HL-60 (cell line): ENCODE measurements around the gene RBM12.

Experiments used
- DNase-seq, 2 experiments: peaks; one replicate each; pipeline ENCODE4 v3.0.0-alpha.2; 2010 to 2020; ENCODE audit warnings: low read depth in 1 of 2, low spot score in 1 of 2
- H3K27ac ChIP-seq: fragments of 250-450 bp; sonication (Bioruptor Pico); replicated peaks from 2 replicates; pipeline ENCODE4 v1.5.1; 2020; ENCODE audit warnings: mild to moderate bottlenecking, moderate library complexity
- H3K27me3 ChIP-seq: fragments of 250-450 bp; sonication (Bioruptor Pico); 2 replicates; pipeline ENCODE4 v1.5.1; 2021; ENCODE audit warnings: mild to moderate bottlenecking, moderate library complexity; ENCODE audit not compliant: insufficient read depth, poor library complexity, severe bottlenecking
- H3K4me3 ChIP-seq: replicated peaks from 2 replicates; pipeline ENCODE4 v1.5.1; 2011; ENCODE audit warnings: mild to moderate bottlenecking, control low read depth, low read length; ENCODE audit not compliant: insufficient read depth
- GABPA ChIP-seq: IDR thresholded peaks from 2 replicates; pipeline ENCODE4 v1.6.1; 2012; ENCODE audit warnings: low read depth
- POLR2AphosphoS5 ChIP-seq: IDR thresholded peaks from 2 replicates; pipeline ENCODE4 v1.6.1; 2012; ENCODE audit warnings: low read depth
- SPI1 ChIP-seq: IDR thresholded peaks from 2 replicates; pipeline ENCODE4 v1.6.1; 2012; ENCODE audit warnings: low read depth, mild to moderate bottlenecking, borderline replicate concordance
- TF ChIP-seq, protein P1 (sequence below): IDR thresholded peaks from one replicate; pipeline ENCODE4 v1.5.1; 2011; ENCODE audit warnings: low read length, control low read depth, inconsistent platforms; ENCODE audit not compliant: insufficient read depth
- TF ChIP-seq, protein P2 (sequence below): IDR thresholded peaks from 2 replicates; pipeline ENCODE4 v1.6.1; 2012; ENCODE audit warnings: low read depth; ENCODE audit not compliant: insufficient replicate concordance

RBM12 gene

DNA sequence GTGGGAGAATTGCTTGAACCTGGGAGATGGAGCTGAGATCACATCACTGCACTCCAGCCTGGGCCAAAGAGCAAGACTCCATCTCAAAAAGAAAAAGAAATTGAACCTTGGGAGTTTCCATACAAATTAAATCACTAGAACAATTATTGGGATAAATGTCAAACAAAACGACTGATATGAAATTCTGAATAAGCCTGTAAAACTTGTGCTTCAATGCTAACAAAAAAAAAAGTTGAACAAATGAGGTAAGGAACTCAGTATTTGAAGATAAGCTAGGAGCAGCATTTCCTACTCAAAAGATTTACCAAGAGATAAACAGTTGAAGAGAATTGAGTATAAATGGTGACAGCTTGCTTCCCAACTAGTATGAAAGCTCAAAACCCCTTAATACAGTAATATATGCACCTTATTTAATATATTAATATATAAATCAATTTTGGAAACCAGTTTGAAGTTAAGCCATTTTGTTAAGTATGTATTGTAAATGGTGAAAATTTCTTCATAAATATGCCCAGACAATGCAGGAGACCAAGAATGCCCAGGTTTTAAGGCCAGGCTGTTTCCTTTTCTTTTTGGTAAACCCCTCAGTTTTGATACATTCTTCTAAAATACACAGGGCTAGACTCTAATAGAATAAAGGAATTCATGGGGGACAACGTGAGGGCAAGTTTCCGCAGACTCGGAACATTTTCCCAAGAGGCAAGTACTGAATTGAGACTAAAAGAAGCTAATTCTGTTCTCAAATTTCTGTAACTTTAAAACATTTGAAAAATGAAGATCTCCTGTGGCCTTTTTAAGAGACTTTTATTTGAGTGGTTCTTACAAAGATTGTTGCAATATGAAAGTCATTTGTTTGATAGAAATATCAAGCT is 38.4 kb upstream of the RBM12 start:
- H3K4me3 ChIP-seq: no peak overlapping the region
- TF ChIP-seq GABPA (no peak), SPI1 (no peak), POLR2AphosphoS5 (no peak; the same call in 1 of the 2 replicates)
- TF ChIP-seq, protein P1, sequence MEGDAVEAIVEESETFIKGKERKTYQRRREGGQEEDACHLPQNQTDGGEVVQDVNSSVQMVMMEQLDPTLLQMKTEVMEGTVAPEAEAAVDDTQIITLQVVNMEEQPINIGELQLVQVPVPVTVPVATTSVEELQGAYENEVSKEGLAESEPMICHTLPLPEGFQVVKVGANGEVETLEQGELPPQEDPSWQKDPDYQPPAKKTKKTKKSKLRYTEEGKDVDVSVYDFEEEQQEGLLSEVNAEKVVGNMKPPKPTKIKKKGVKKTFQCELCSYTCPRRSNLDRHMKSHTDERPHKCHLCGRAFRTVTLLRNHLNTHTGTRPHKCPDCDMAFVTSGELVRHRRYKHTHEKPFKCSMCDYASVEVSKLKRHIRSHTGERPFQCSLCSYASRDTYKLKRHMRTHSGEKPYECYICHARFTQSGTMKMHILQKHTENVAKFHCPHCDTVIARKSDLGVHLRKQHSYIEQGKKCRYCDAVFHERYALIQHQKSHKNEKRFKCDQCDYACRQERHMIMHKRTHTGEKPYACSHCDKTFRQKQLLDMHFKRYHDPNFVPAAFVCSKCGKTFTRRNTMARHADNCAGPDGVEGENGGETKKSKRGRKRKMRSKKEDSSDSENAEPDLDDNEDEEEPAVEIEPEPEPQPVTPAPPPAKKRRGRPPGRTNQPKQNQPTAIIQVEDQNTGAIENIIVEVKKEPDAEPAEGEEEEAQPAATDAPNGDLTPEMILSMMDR: no peak
- TF ChIP-seq, protein P2, sequence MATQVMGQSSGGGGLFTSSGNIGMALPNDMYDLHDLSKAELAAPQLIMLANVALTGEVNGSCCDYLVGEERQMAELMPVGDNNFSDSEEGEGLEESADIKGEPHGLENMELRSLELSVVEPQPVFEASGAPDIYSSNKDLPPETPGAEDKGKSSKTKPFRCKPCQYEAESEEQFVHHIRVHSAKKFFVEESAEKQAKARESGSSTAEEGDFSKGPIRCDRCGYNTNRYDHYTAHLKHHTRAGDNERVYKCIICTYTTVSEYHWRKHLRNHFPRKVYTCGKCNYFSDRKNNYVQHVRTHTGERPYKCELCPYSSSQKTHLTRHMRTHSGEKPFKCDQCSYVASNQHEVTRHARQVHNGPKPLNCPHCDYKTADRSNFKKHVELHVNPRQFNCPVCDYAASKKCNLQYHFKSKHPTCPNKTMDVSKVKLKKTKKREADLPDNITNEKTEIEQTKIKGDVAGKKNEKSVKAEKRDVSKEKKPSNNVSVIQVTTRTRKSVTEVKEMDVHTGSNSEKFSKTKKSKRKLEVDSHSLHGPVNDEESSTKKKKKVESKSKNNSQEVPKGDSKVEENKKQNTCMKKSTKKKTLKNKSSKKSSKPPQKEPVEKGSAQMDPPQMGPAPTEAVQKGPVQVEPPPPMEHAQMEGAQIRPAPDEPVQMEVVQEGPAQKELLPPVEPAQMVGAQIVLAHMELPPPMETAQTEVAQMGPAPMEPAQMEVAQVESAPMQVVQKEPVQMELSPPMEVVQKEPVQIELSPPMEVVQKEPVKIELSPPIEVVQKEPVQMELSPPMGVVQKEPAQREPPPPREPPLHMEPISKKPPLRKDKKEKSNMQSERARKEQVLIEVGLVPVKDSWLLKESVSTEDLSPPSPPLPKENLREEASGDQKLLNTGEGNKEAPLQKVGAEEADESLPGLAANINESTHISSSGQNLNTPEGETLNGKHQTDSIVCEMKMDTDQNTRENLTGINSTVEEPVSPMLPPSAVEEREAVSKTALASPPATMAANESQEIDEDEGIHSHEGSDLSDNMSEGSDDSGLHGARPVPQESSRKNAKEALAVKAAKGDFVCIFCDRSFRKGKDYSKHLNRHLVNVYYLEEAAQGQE: no peak
- DNase-seq: no peak
- no peak overlapping the region for H3K27ac ChIP-seq
- no peaks in the 10 kb centered on the region for H3K27me3 ChIP-seq

DNA sequence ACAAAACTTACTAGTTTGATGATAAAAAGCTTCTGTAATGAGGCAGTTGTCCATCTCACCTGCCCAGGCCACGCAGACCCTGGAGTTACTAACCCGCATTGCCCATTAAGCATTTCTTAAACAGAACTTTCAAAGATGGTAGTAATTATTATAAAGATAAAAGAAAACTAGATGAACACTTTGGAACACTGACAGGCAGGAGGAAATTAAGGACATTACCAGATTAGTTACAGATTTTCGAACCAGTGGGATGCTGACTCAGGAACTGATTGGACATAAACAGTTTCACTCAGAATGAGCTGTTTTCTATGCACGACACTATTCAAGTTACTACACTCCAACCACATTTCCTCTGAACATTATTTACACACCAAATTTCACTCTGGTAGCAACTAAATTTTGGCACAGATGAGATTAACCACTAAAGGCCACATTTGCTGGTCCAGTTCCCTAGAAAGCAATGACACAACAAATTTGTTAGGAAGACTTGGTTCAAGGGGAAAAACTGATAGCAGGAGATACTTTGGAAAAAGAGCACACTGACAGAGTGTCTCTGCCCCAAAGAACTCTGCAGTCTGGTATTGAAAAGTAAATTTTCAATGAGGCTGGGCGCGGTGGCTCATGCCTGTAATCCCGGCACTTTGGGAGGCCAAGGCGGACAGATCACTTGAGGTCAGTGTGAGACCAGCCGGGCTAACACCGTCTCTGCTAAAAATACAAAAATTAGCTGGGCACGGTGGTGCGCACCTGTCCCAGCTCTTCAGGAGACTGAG is 37.5 kb upstream of the RBM12 start:
- DNase-seq: no peak
- no peak for TF ChIP-seq SPI1
- TF ChIP-seq GABPA: no peak
- TF ChIP-seq, protein P1: no peak
- TF ChIP-seq, protein P2: no peak
- no peak; the same call in 1 of the 2 replicates for TF ChIP-seq POLR2AphosphoS5
- no peaks in the 10 kb centered on the region for H3K27me3 ChIP-seq
- H3K4me3 ChIP-seq: no peak overlapping the region
- H3K27ac ChIP-seq: no peak overlapping the region

DNA sequence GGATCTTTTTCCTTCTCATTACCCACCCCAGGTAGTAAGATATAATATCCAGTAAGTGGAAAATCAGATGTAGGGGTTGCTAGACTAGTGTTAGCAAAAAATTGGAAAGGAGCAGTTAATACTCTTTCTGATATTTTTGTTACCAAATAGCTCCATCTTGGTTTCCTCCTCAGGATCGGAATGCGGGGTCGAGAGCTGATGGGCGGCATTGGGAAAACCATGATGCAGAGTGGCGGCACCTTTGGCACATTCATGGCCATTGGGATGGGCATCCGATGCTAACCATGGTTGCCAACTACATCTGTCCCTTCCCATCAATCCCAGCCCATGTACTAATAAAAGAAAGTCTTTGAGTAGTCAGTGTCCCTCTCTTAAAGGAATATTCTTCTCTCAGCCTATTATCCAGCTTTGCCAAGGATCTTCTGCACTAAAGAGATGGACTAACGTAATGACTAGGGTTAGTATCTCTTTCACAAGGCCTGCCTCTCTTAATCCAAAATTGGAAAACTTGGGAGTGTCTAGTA is 36.0 kb upstream of the RBM12 start:
- peak overlapping the region; percentile 83; the same call in 1 of the 2 replicates for H3K27ac ChIP-seq
- TF ChIP-seq SPI1: no peak
- TF ChIP-seq GABPA: no peak
- TF ChIP-seq POLR2AphosphoS5: no peak
- TF ChIP-seq, protein P1: no peak
- TF ChIP-seq, protein P2: no peak
- no peaks in the 10 kb centered on the region for H3K27me3 ChIP-seq
- no peak for DNase-seq
- H3K4me3 ChIP-seq: peak overlapping the region; percentile 96
